ENCODE data around the gene ATG7. TPM values are rescaled to one million over a fixed set of nuclear protein-coding genes. Genes with fewer than 3 reads are reported as not detected.
"Not testable (repeated sequence)": the region's sequence is repeated elsewhere in the genome, so short reads cannot be mapped to it uniquely, and the experiment has no call there.

ATG7 gene
- total RNA-seq, 2 experiments from 2014 or later = 26.9 to 35.1 TPM

DNA sequence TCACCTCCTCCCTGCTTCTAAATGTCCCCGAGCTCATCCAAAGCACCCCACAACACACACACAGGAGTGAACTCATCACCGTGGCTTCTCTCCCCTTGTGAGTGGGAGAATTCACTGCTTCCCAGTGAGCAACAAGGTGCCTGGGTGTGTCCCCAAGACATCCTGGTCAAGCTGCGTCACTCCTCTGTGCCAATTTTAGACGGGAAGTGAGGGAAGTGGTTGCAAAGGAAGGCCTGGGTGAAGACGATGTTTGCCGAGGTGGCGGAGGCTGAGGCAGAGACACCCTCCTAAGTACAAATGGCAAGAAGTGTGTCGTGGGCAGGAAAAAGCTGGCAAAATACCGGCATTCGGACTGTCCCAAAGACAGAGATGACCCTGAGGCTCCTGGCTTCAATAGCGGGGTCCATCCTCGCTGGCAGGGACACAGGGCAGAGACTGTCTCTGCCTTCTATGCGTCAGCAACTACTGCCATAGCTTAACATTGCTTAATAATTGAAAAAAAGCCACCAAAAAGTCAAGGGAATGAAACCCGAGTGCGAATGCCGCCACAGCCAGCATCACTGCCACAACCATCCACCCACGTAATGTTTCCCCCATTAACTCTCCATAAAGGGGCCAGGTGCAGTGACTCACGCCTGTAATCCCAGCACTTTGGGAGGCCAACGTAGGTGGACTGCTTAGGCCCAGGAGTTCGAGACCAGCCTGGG is 298.7 kb downstream of the ATG7 start:
- Mint-ChIP-seq H3K9me3 (no peaks in the 10 kb centered on the region), H3K4me1 (no peaks in the 10 kb centered on the region), H3K27me3 (no peaks in the 10 kb centered on the region), H3K4me3 (no peak overlapping the region), H3K36me3 (ENCODE audit: low read depth) (peaks cover 16% of the 10 kb centered on the region), H3K27ac (no peak overlapping the region)
- ChIA-PET POLR2A (no interaction called here), CTCF (no interaction called here)
- no peak for DNase-seq

DNA sequence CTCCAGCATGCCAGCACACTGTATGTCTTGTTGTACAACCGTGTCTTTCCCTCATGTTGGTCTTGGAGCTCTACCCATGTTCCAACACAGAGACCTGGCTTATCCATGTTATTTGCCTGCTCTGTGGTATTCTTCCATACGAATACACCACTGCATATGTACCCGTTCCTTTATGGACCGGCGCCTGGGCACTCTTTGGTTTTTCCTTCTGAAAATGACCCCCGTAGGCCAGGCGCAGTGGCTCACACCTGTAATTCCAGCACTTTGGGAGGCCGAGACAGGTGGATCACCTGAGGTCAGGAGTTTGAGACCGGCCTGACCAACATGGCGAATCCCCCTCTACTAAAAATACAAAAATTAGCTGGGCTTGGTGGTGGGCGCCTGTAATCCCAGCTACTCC is 300.5 kb downstream of the ATG7 start:
- POLR2A ChIA-PET, CTCF ChIA-PET: not testable (repeated sequence)

DNA sequence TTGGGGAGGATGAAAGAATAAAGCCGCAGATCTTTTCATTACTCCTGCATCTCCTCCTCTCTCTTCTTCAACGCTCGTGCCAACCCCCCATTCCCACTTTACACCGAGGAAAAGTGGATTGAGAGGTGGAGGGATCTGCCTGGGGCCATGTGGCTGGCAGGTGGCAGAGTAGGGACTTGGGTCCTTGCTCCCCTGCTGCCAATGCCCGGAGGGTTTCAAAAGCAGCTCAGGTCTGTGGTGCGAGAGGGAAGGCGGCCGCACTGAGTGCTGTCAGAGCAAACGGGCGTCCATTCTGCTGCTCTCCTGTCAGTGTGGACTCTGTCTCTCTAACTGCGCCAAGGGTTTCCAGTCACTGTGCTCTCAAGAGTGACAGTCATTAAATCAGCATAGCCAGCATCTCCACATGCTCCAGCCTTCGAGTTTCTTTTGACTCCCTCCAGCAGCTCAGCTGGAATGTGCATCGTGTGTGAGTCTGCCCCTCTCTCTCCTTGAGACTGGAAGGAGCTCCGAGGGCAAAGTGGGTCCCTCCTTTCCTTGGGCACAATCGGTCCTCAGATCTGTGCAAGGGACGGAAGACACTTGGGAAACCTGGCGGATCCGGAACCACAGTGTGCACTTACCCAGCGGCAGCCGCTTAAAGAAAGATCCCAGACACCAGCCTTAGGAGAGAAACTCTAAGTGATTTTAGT is 302.9 kb downstream of the ATG7 start:
- H3K9me3 Mint-ChIP-seq = no peaks in the 10 kb centered on the region
- ChIA-PET CTCF (no interaction called here), POLR2A (interaction anchor here (1.3 kb wide), 1 partner anchor 68 kb away, joined by 3 read pairs; the partner anchor contains the start of gene VGLL4)
- no peak for DNase-seq
- H3K4me3 Mint-ChIP-seq = no peak overlapping the region
- no peak overlapping the region for H3K27ac Mint-ChIP-seq
- H3K4me1 Mint-ChIP-seq = no peaks in the 10 kb centered on the region
- no peaks in the 10 kb centered on the region for H3K27me3 Mint-ChIP-seq
- H3K36me3 Mint-ChIP-seq (ENCODE audit: low read depth) = peaks cover 6% of the 10 kb centered on the region

More for the DNA sequence above, 300.5 kb downstream of the ATG7 start:
- H3K36me3 Mint-ChIP-seq (ENCODE audit: low read depth); H3K9me3 Mint-ChIP-seq; H3K4me3 Mint-ChIP-seq; H3K4me1 Mint-ChIP-seq; H3K27me3 Mint-ChIP-seq; DNase-seq; H3K27ac Mint-ChIP-seq: not testable (repeated sequence)

DNA sequence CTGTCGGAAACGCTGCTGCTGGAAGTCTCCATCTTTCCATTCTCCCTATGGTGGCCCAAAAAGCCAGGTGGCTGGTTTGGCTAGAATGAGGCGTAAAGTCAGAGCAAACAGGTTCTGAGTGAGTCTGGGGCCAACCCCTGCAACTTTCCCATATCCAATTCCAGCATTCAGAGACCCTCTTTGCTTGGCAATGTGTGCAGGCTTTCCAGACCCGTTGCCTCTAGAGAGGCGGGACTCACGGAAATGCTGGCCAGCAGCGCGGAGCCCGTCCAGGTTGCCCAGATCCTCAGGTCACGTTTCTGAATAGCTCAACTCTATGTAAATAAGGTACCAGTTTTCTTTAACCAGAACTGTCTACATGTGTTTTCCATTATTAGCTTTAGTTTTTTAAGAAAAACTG is 303.5 kb downstream of the ATG7 start:
- POLR2A ChIA-PET = interaction anchor here (1.3 kb wide), 1 partner anchor 68 kb away, joined by 3 read pairs; the partner anchor contains the start of gene VGLL4
- Mint-ChIP-seq H3K9me3 (no peaks in the 10 kb centered on the region), H3K27me3 (no peaks in the 10 kb centered on the region), H3K36me3 (ENCODE audit: low read depth) (peaks cover 11% of the 10 kb centered on the region), H3K4me3 (no peak overlapping the region), H3K27ac (no peak overlapping the region), H3K4me1 (no peaks in the 10 kb centered on the region)
- no peak for DNase-seq
- CTCF ChIA-PET = no interaction called here

DNA sequence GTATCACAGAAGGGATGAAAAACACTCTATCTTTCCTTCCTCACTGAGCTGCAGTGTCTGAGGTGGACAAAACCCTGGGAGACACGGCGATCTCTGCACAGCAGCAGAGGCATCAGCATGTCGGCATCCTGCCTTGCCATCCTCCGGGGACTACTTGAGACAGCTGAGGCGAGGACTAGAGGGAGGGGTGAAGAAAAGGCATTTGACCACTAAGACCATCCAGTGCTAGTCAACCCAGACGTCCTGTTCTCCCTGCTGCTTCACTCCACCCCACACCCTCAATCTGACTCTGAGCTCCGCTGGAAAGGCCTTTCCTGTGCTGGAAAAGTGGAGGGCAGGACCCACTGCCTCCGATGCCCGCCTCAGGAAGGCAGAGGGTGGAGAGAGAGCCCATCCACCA is 304.3 kb downstream of the ATG7 start:
- no peak for DNase-seq
- ChIA-PET POLR2A (interaction anchor here (1.3 kb wide), 1 partner anchor 67 kb away, joined by 3 read pairs; the partner anchor contains the start of gene VGLL4), CTCF (no interaction called here)
- H3K4me3 Mint-ChIP-seq = no peak overlapping the region
- no peak overlapping the region for H3K27ac Mint-ChIP-seq
- H3K9me3 Mint-ChIP-seq = no peaks in the 10 kb centered on the region
- H3K27me3 Mint-ChIP-seq = no peaks in the 10 kb centered on the region
- peaks cover 11% of the 10 kb centered on the region for H3K36me3 Mint-ChIP-seq (ENCODE audit: low read depth)
- no peaks in the 10 kb centered on the region for H3K4me1 Mint-ChIP-seq

DNA sequence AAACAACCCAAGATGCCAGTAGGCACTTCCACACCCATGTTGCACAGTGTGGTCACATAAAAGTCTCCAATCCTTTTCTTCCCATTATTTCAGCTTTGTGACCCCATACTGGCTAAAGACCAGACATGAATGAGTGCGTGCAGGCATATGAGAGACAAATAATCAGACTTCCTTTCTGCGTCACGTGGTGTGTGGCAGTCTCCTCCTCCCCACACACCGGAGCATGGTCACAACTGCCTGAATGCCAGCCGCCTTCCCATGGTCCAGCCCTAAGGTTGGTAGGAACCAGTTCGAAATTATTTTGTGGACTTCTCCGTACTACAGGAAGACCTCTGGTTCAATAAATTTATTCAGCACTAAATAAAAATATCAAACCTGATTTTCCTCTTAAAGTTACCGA is 306.0 kb downstream of the ATG7 start:
- Mint-ChIP-seq H3K9me3 (no peaks in the 10 kb centered on the region), H3K27ac (no peak overlapping the region), H3K27me3 (no peaks in the 10 kb centered on the region), H3K36me3 (ENCODE audit: low read depth) (peaks cover 9% of the 10 kb centered on the region), H3K4me3 (no peak overlapping the region), H3K4me1 (no peaks in the 10 kb centered on the region)
- ChIA-PET POLR2A (no interaction called here), CTCF (no interaction called here)
- DNase-seq = no peak

DNA sequence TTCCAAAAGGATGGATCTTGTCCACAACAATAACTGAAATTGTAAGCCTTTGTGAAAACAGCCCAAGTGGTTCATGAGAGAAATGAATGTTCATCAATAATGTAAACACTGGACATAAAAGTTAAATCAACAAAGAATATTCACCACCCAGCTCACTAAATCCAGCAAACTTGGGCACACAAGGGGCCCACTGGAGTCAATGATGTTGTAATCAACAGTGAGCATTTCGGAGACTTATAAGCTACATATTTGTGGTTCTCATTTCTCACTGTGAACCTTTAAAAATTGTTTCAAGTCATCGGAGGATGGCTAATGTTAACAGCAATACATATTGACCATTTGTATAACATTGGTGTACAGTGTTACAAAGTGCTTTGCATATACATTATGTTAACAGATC is 308.4 kb downstream of the ATG7 start:
- Mint-ChIP-seq H3K4me1 (peaks cover 4% of the 10 kb centered on the region), H3K27ac (no peak overlapping the region), H3K27me3 (no peaks in the 10 kb centered on the region), H3K9me3 (no peaks in the 10 kb centered on the region), H3K36me3 (ENCODE audit: low read depth) (peaks cover 12% of the 10 kb centered on the region), H3K4me3 (no peak overlapping the region)
- POLR2A ChIA-PET = no interaction called here
- CTCF ChIA-PET = no interaction called here
- no peak for DNase-seq

DNA sequence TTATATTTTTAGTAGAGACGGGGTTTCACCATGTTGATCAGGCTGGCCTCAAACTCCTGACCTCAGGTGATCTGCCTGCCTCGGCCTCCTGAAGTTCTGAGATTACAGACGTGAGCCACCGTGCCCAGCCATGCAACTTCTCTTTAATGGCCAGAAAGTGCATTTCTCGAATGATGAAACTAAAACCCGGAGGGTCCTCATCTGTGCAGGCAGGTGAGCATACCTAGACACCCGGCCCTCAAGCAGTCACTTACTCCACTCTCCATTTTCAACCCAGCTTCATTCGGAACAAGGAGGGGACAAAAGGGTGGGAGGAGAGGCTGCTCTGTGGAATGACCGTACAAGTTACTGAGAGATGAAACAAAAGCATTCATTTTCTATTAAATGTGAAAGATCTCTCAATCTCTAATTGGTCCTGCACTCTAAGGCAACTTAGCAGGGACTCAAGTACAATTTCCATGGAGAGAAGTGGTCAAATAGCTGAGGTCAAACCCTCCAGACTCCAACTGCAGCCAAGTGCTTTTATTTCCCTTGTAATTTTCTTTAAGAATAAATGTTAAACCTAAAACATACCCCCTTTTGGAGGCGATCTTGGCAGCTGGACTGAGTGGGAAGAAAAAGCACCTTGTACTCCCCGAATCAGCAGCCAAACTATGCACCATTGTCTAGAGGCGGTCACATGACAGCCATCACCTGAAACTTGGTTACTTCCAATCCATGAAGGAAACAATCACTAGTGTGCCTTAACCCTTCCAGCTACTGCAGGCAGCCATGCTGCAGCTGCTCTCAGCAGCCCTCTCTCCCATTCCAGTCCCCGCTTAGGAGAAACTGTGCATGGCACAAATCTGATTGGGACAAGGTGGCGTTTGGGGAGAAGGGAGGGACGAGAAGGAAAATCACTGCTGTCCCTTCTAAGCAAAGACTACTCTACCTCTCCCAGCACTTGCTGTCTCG is 309.3 kb downstream of the ATG7 start:
- DNase-seq = no peak
- Mint-ChIP-seq H3K4me3 (no peak overlapping the region), H3K36me3 (ENCODE audit: low read depth) (peaks cover 12% of the 10 kb centered on the region), H3K27me3 (no peaks in the 10 kb centered on the region), H3K27ac (no peak overlapping the region), H3K4me1 (peaks cover 4% of the 10 kb centered on the region), H3K9me3 (no peaks in the 10 kb centered on the region)
- POLR2A ChIA-PET = interaction anchor here (0.8 kb wide), 1 partner anchor 265 kb away, joined by 3 read pairs; the partner anchor contains the start of gene TAMM41
- CTCF ChIA-PET = interaction anchor here (0.7 kb wide), 1 partner anchor 1207 kb away, joined by 3 read pairs; no protein-coding TSS in a partner anchor

DNA sequence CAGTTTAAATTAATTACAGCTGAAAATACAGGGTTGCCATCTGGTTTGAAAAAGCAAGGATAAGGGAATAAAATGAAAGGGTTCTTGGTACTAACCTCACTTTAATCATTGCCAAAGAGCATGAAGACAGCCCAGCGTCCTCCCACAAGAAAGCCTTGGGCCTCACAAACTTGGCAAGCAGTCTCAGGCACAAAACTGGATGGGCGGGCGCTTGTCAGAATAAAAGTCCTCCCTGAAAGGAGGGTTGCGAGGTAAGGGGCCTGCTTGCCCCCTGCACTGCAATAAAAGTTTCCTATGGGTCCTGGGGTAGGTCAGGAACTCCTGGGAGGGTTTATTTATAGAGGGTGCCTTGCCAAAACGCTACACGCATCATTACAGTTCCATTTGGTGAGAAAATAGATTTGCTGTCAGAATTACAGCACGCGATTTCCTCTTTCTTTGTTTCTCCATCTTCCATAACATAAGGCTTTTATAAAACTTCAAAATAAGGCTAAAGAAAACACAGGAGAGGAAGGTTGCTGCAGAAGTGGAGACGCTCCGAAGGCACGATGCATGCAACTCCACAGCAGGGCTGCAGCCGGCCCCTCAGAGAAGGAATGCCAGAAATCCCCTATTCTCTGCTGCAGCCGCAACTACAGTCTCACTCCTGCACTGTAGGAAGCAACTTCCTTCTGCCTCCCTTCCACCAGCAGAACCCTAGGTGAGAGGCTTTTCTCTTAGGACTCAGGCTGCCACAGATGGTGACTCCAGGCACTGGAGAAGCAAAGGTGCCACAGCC is 310.2 kb downstream of the ATG7 start:
- no peak overlapping the region for H3K27ac Mint-ChIP-seq

DNA sequence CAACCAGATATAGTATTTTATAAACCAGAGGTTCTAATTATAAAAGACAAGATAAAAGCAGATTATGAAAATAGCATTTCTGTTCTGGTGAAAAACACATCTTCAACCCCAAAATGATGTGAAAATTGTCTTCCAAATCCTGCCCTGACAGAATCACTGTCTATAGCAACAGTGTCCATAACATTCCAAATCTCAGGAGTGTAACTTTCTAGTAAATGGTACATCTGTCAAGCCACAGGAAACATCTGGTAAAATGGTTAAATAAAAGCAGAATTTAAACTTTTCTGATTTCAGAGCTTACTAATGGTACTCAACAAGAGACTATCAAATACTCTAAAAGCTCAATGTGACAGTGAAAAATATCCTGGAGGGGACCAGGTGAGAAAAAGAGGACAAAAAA is 311.0 kb downstream of the ATG7 start:
- ChIA-PET POLR2A (no interaction called here), CTCF (no interaction called here)
- Mint-ChIP-seq H3K27ac (no peak overlapping the region), H3K36me3 (ENCODE audit: low read depth) (peaks cover 23% of the 10 kb centered on the region), H3K27me3 (no peaks in the 10 kb centered on the region), H3K9me3 (no peaks in the 10 kb centered on the region), H3K4me3 (no peak overlapping the region), H3K4me1 (peaks cover 13% of the 10 kb centered on the region)
- no peak for DNase-seq

More for the DNA sequence above, 310.2 kb downstream of the ATG7 start:
- no peak overlapping the region for H3K4me3 Mint-ChIP-seq
- ChIA-PET POLR2A (interaction anchor here (0.8 kb wide), 1 partner anchor 264 kb away, joined by 3 read pairs; the partner anchor contains the start of gene TAMM41), CTCF (interaction anchor here (0.7 kb wide), 1 partner anchor 1206 kb away, joined by 3 read pairs; no protein-coding TSS in a partner anchor)
- DNase-seq = no peak
- peaks cover 4% of the 10 kb centered on the region for H3K4me1 Mint-ChIP-seq
- H3K9me3 Mint-ChIP-seq = no peaks in the 10 kb centered on the region
- H3K27me3 Mint-ChIP-seq = no peaks in the 10 kb centered on the region
- H3K36me3 Mint-ChIP-seq (ENCODE audit: low read depth) = peaks cover 14% of the 10 kb centered on the region

DNA sequence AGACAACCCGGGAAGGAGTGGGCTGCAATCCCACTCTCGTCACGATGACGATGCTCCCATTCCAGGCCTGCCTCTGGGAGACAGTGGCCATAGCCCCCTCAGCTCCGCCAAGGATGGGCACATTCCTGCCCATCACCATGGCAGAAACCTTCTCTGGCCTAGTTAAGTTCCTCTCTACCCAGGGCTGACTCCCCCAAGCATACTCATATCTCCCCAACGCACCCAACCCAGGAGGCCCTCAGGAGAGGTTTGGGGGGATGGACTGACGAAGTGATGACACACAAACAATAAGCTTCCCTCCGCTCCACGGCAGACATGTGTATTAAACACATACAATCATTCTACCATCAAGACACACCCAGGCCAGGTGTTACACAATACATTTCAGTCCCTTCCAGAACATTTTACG is 311.4 kb downstream of the ATG7 start:
- peaks cover 17% of the 10 kb centered on the region for H3K4me1 Mint-ChIP-seq
- POLR2A ChIA-PET = no interaction called here
- no peak overlapping the region for H3K4me3 Mint-ChIP-seq
- no peak for DNase-seq
- no peak overlapping the region for H3K27ac Mint-ChIP-seq
- CTCF ChIA-PET = no interaction called here
- no peaks in the 10 kb centered on the region for H3K9me3 Mint-ChIP-seq
- peaks cover 25% of the 10 kb centered on the region for H3K36me3 Mint-ChIP-seq (ENCODE audit: low read depth)
- no peaks in the 10 kb centered on the region for H3K27me3 Mint-ChIP-seq

DNA sequence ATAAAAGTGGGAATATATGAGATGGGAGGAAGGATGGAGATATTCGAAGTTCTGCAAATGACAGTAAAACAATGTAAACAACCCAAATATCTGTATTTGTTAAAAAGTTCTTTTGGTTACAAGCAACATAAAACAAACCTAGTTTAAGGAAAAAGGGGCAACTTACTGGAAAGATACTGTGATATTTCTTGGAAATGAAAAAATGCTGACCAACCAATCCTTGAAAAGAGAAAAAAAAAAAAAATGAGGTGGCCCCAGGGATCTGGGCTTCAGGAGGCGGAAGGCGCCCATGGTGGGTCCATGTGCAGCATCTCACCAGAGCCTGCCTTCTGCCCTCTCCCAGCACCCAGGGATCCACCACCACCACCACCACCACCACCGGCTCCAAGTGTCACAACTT is 312.4 kb downstream of the ATG7 start:
- Mint-ChIP-seq H3K9me3 (no peaks in the 10 kb centered on the region), H3K27ac (no peak overlapping the region), H3K4me3 (no peak overlapping the region), H3K36me3 (ENCODE audit: low read depth) (peaks cover 30% of the 10 kb centered on the region), H3K27me3 (no peaks in the 10 kb centered on the region), H3K4me1 (peaks cover 22% of the 10 kb centered on the region)
- ChIA-PET CTCF (no interaction called here), POLR2A (no interaction called here)
- no peak for DNase-seq
